HEK293T (cell line): ENCODE data around the gene ZNF516.

ENCODE experiments used
- BHLHE40 ChIP-seq: fragments of 450-650 bp; IDR thresholded peaks from 2 replicates; pipeline ENCODE4 v1.6.1; 2016; ENCODE audit warnings: mild to moderate bottlenecking, moderate library complexity, borderline replicate concordance
- CTBP1 ChIP-seq: fragments of 450-650 bp; IDR thresholded peaks from 2 replicates; pipeline ENCODE4 v1.6.1; 2016; ENCODE audit warnings: borderline replicate concordance
- ELF4 ChIP-seq: fragments of 450-650 bp; IDR thresholded peaks from 2 replicates; pipeline ENCODE4 v1.6.1; 2017; ENCODE audit warnings: antibody characterized with exemption
- FOXA1 ChIP-seq: fragments of 450-650 bp; IDR thresholded peaks from 2 replicates; pipeline ENCODE4 v1.6.1; 2016; ENCODE audit warnings: mild to moderate bottlenecking
- FOXK2 ChIP-seq: fragments of 450-650 bp; IDR thresholded peaks from 2 replicates; pipeline ENCODE4 v1.6.1; 2016; ENCODE audit warnings: mild to moderate bottlenecking
- FOXM1 ChIP-seq: fragments of 450-650 bp; IDR thresholded peaks from 2 replicates; pipeline ENCODE4 v1.6.1; 2017; ENCODE audit warnings: mild to moderate bottlenecking, borderline replicate concordance
- NFRKB ChIP-seq: fragments of 450-650 bp; IDR thresholded peaks from 2 replicates; pipeline ENCODE4 v1.6.1; 2016; ENCODE audit warnings: mild to moderate bottlenecking, moderate library complexity
- SP1 ChIP-seq: fragments of 450-650 bp; IDR thresholded peaks from 2 replicates; pipeline ENCODE4 v1.6.1; 2017
- SUZ12 ChIP-seq: fragments of 450-650 bp; IDR thresholded peaks from 2 replicates; pipeline ENCODE4 v1.6.1; 2016; ENCODE audit warnings: mild to moderate bottlenecking
- TARDBP ChIP-seq: fragments of 450-650 bp; IDR thresholded peaks from 2 replicates; pipeline ENCODE4 v1.6.1; 2016
- ZNF384 ChIP-seq: fragments of 450-650 bp; IDR thresholded peaks from 2 replicates; pipeline ENCODE4 v1.6.1; 2016

- TF ChIP-seq ZNF384, result no peak
- TF ChIP-seq SUZ12, result no peak
- no peak for TF ChIP-seq ELF4
- TF ChIP-seq FOXM1, result no peak
- TF ChIP-seq CTBP1, result no peak
- no peak for TF ChIP-seq NFRKB
- TF ChIP-seq BHLHE40, result no peak
- TF ChIP-seq SP1, result no peak
- TF ChIP-seq TARDBP, result no peak
- no peak for TF ChIP-seq FOXA1
- TF ChIP-seq FOXK2, result no peak
These were observed 8.8 kb upstream of the ZNF516 start for GRCh38 chr18:76503649-76504386.
